ENCODE results near the gene VTI1A. TPM values are rescaled to one million over a fixed set of nuclear protein-coding genes. Genes with fewer than 3 reads are reported as not detected.

The VTI1A gene
- total RNA-seq, 1 experiment from 2014 or later = 22.0 TPM

- H3K4me1 Mint-ChIP-seq = peaks cover 81 to 82% of the 10 kb centered on the region in 2 experiments
- H2BK20ac ChIP-seq (ENCODE audit: low read depth, low read length, poor library complexity, severe bottlenecking) = no peak overlapping the region
- H3K18ac ChIP-seq (ENCODE audit: insufficient read length, low read depth, low read length) = no peak overlapping the region
- no peak overlapping the region for H2AFZ ChIP-seq (ENCODE audit: low read length)
- peaks cover 0 to 2% (median 0%) of the 10 kb centered on the region in 3 experiments; a peak in 3 of 7 replicates for H3K36me3 Mint-ChIP-seq (ENCODE audit: insufficient read depth in 1 of 3, low read depth in 3 of 3)
- no peak overlapping the region for H3K4ac ChIP-seq (ENCODE audit: low read depth, low read length)
- no peak overlapping the region for H2BK12ac ChIP-seq (ENCODE audit: insufficient read length, low read depth, low read length)
- no peak overlapping the region for H3T11ph ChIP-seq (ENCODE audit: low read length)
- no peak overlapping the region for H3K4me3 Mint-ChIP-seq
- TF ChIP-seq CTCF (conservative IDR thresholded peaks at IDR 0.05) = no peak
- H3K56ac ChIP-seq (ENCODE audit: insufficient read length, low read depth, low read length) = no peak overlapping the region
- no peak overlapping the region for H4K8ac ChIP-seq (replicated peaks; ENCODE audit: insufficient read length, low read depth, low read length)
- no CpG with 5 or more reads among the region's 8 CpGs for WGBS (ENCODE audit: extremely low coverage, insufficient read length, low lambda C conversion rate)
- no peaks in the 10 kb centered on the region for H3K9me3 ChIP-seq (ENCODE audit: control insufficient read depth, low read depth, low read length)
- DNase-seq = no peak
- H3K79me1 ChIP-seq (ENCODE audit: insufficient read depth, low read depth, low read length, poor library complexity, severe bottlenecking) = no peaks in the 10 kb centered on the region
- H3K23me2 ChIP-seq (ENCODE audit: insufficient read length, low read depth, low read length, poor library complexity, severe bottlenecking) = no peaks in the 10 kb centered on the region
- H3K27me3 Mint-ChIP-seq (ENCODE audit: low read depth) = peaks cover 15% of the 10 kb centered on the region
- no peak overlapping the region for H4K5ac ChIP-seq (ENCODE audit: insufficient read length, low read depth, low read length)
- no peaks in the 10 kb centered on the region for H3K79me2 ChIP-seq (ENCODE audit: insufficient read depth, low read length)
- H3K14ac ChIP-seq (ENCODE audit: insufficient read depth, low read length) = no peak overlapping the region
- H3K27ac ChIP-seq (ENCODE audit: insufficient read length, low read depth, low read length) = no peak overlapping the region
- H2BK5ac ChIP-seq (ENCODE audit: insufficient read length, low read length) = no peak overlapping the region
- H3K27me3 ChIP-seq (ENCODE audit: insufficient read depth, low read length) = no peaks in the 10 kb centered on the region
- no peak overlapping the region for H2AK5ac ChIP-seq (ENCODE audit: insufficient read length, low read length)
- no peak overlapping the region for H2BK15ac ChIP-seq (ENCODE audit: low read depth, low read length)
- no peak overlapping the region for H2BK120ac ChIP-seq (ENCODE audit: low read depth, low read length, poor library complexity, severe bottlenecking)
- no peak overlapping the region for H4K91ac ChIP-seq (ENCODE audit: insufficient read length, low read depth, low read length)
- peaks cover 17% of the 10 kb centered on the region for H3K4me1 ChIP-seq (ENCODE audit: insufficient read depth, low read length)
- no peak overlapping the region for H3K9ac ChIP-seq (ENCODE audit: extremely low read depth, insufficient read length, low read length)
- H3K23ac ChIP-seq (ENCODE audit: insufficient read length, low read depth, low read length) = no peak overlapping the region
- no peak overlapping the region for H3K27ac Mint-ChIP-seq
- no peak overlapping the region for H3K4me2 ChIP-seq (ENCODE audit: insufficient read depth, insufficient read length, low read length)
- H4K20me1 ChIP-seq (ENCODE audit: control insufficient read depth, insufficient read depth, insufficient read length) = no peaks in the 10 kb centered on the region
- no peaks in the 10 kb centered on the region for H3K9me3 Mint-ChIP-seq
Measured at GRCh38 chr10:112834751-112835181, 387.8 kb downstream of the VTI1A start.

Data from H9 (cell line).